GM19463 (cell line): ENCODE data around the gene FHIP1B.
A peak's percentile ranks its signal among the peaks of the same experiment; 100 is the strongest.
"Not testable (repeated sequence)": the region's sequence is repeated elsewhere in the genome, so short reads cannot be mapped to it uniquely, and the experiment has no call there.

Experiments used
- ATAC-seq: cut with Tn5 transposase; IDR thresholded peaks from one replicate; pipeline ENCODE4 v1.9.1; 2021; ENCODE audit warnings: mild to moderate bottlenecking, moderate library complexity; ENCODE audit not compliant: unreplicated experiment

FHIP1B gene

DNA sequence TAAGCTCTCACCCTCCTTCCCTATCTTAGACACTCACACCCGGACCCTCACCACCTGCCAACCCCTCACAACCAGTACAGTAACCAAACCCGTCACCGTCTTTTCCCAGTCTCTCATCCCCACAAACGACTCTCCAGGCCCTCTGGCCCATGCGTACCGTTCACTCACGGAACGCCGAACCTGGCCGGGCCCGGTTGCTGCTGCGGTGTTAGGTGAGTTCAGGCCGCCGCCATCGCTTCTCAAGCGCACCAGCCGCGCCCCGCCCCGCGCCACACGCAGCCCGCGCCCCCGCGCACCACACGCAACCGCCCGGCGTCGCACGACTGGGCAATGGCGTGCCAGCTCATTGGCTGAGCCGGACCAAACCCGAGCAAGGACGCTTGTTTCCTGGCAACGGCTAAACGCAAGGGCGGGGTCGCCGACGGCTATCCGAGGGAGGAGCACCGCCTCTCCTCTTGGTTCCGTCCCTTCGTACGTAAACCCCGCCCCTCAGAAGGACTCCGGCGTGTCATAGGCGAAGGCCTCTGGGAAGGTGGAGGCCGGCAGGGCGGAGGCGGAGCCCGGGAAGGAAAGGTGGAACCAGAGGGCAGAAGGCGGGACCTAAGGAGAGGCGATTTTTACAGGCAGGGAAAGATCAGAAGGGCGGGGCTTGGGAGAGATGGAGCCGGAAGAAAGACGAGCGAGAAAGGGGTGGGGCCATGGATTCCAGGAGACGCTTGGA lies at the start of gene FHIP1B:
Gene FHIP1B (minus strand): TSS at position 250 of the 721 bp plus-strand sequence. CDS start 10,120 bp downstream, outside the sequence.
- ATAC-seq: peak; percentile 89

DNA sequence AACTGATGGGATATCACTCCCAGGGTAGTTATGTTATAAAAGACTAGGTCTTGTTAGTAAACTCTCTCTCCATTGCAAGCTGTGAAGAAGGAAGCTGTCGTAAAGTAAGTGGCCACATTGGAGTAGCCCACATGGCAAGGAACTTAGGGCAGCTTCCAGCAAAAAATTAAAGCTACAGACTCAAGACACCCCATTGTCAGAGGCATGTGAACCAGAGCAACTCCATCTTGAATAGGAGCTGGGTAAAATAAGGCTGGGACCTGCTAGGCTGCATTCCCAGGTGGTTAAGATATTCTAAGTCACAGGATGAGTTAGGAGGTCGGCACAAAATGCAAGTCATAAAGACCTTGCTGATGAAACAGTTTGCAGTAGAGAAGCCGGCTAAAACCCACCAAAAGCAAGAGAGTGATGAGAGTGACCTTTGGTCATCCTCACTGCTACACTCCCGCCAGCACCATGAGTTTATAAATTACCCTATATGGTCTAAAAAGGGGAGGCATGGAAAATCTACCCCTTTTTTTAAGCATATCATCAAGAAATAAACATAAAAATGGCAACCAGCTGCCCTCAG lies 49.1 kb upstream of the FHIP1B start:
- ATAC-seq: no peak

DNA sequence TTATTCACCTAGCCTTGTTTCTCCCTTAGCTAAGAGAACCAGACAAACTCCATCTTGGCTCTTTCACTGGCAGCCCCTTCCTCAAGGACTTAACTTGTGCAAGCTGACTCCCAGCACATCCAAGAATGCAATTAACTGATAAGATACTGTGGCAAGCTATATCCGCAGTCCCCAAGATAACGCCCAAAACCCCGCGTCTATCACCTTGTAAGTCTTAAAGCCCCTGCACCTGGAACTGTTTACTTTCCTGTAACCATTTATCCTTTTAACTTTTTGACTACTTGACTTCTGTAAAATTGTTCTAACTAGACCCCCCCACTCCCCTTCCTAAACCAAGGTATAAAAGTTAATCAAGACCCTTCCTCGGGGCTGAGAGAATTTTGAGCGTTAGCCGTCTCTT lies 46.4 kb upstream of the FHIP1B start:
- ATAC-seq: not testable (repeated sequence)

DNA sequence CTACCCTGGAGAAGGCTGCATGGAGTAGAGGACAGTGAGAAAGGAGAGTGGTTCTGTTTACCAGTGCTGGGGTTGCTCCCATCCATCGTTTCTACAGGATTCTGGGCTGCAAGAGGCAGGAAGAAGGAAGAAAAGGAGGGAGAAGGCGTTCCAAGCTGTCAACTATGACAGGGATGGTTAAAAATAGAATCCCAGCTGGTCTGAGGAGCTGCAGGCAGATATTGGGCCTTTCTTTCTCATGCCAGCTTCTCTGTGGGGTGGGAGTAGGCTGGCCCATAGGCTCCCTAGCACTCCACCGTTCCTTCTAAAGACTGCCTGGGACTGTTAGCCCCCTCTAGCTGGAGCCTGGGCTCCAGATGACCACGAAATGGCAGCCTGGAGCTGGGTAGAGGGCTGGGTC lies 38.8 kb upstream of the FHIP1B start:
- no peak for ATAC-seq

DNA sequence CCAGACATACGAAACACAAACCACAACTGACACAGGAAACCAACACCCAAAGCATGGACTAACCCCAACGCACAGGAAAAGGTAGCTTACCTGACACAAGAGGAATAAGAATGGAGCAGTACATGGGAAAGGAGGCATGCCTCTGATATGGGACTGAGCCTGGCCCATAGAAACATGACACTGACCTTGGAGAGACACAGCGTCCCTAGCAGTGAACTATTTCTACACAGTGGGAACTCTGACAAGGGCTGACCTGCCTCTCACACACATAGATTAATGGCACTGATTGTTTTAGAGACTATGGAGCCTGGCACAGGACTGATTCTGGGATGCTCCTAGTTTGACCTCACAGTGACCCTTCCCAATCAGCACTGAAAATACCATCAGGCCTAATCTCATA lies 37.2 kb upstream of the FHIP1B start:
- ATAC-seq: no peak

DNA sequence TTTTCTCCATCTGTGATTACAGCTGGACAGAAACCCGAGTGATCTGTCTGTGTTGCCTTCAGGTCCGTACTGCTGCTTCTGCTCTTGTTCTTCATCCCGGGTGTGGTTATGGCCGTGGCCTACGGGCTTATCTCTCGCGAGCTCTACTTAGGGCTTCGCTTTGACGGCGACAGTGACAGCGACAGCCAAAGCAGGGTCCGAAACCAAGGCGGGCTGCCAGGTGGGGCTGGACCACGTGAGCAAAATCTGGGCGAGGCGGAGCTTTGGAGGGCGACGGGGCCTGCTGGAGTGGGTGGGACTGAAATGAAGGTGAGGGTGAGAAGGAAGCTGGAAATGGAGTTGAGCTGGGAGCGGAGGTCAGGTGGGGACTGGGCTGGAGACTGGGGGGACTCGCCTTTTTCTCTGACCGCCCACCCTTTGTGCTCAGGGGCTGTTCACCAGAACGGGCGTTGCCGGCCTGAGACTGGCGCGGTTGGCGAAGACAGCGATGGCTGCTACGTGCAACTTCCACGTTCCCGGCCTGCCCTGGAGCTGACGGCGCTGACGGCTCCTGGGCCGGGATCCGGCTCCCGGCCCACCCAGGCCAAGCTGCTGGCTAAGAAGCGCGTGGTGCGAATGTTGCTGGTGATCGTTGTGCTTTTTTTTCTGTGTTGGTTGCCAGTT lies 36.3 kb upstream of the FHIP1B start:
- ATAC-seq: no peak

DNA sequence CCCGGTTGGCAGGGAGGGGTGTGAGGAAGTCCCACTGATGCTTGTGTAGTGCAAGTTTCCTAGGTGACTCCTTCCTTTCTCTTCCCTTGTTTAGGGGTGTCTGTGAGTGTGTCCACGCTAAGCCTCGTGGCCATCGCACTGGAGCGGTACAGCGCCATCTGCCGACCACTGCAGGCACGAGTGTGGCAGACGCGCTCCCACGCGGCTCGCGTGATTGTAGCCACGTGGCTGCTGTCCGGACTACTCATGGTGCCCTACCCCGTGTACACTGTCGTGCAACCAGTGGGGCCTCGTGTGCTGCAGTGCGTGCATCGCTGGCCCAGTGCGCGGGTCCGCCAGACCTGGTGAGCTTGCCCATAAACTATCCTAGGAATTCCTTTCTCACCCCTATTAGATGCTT lies 35.6 kb upstream of the FHIP1B start:
- no peak for ATAC-seq

DNA sequence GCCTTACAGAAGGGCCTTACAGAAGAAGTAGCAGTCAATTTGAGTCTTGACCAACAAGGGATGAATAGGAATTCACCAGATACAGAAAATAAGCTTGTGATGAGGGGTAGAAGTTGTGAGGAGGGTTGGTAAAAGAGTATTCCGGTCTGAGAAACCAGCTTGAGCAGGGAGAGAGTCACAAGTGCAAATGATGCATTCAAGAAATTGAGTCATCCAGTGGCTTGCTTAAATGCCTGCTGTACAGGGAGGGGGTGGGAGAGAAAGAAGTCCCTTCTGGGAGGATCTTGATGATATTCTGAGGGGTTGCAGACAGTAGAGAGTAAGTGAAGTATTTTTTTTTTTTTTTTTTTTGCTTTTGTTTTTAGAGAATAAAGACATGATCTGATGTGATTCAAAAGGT lies 34.4 kb upstream of the FHIP1B start:
- ATAC-seq: no peak

DNA sequence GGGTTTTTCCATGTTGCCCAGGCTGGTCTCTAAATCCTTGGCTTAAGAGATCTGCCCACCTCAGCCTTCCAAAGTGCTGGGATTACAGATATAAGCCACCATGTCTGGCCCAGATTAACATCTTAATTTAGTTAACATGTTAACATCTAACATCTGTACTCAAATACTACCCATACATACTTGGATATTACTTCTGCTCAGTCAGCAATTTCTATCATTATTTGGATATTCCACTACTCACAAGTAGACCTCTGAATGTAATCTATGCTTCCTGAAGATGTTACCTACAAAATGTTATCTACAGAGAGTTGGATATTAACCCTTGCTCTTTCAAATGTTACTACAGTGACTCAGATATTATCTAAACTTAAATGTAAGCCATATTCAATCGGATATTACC lies 29.2 kb upstream of the FHIP1B start:
- no peak for ATAC-seq

DNA sequence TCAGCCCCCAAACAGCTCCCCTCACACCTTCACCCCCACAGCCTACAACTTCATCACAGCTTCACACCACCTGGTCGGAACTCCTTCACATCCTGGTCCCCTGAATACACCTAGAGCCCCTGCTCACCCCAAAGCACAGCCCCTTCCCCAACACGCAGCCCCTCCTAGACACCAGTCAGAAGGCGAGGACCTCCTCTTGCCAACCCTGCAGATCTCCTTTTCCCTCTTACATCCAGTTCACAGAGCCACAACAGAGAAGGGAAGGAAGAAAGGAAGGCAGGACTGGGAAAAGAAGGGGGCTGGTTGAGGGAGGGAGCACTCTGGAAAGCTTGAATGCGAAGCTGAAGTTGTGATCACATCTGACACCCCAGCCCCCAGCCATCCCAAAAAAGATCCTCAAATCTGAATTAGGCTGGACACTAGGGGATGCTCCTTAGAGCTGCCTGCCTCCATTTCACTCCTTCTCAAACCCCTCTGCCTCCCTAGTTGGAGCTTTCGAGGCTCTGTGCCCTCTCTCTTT lies 25.8 kb upstream of the FHIP1B start:
- ATAC-seq: no peak

DNA sequence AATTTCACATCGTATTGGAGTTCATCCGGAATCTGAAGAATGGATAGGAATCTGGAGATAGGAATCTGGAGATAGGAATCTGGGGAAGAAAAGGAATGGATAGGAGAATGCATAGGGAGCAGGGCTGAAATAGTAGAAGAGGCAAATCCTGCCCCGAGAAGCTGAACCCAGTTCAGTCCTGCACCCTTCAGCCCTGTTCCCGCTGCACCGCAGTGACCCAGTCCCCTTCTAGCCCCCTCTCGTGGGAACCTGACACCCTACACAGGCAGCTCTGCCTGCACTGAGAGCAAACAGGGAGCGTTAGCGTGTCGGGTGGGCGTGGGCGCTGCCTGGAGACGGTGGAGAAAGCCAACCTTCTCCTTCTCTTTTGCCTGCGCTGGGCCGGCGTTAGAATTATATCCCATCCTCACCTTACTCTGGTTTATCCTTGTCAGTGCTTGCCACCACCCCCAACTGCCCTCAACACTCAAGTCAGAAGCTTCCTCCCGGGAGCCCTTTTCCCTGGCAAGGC lies 24.2 kb upstream of the FHIP1B start:
- no peak for ATAC-seq

DNA sequence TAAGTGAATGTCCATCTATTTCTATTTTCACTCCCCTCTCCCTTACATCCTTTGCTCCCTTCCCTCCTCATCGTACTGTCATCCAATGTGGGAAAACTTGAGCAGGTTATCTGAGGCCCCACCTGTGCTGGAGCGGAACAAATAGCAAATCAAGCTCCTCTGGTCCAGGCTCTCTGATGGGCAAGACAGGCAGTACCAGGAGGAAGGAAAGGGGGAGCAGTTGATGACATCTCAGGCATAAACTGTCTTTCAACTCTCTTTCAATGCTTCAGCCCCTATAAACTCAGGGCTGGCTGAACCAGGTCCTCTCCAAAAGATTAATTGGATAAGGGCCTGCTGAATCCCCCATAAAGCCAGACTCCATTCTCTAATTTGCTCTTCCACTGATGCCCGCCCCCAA lies 23.7 kb upstream of the FHIP1B start:
- no peak for ATAC-seq

DNA sequence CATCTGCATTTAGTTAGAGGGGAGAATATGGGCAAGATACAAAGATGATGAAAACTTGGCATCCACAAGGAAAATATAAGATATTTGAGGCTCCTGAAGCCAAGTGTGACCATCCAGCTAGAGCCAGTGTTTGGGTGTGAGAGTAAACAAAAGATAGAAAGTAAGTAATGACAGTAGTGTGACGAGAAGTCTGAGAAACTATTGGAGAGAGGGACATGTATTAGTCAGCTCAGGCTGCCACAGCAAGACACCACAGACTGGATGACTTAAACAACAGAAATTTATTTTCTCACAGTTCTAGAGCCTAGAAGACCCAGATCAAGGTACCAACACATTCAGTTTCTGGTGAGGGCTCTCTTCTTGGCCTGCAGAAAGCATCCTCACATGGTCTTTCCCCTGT lies 18.8 kb upstream of the FHIP1B start:
- ATAC-seq: peak; percentile 80

DNA sequence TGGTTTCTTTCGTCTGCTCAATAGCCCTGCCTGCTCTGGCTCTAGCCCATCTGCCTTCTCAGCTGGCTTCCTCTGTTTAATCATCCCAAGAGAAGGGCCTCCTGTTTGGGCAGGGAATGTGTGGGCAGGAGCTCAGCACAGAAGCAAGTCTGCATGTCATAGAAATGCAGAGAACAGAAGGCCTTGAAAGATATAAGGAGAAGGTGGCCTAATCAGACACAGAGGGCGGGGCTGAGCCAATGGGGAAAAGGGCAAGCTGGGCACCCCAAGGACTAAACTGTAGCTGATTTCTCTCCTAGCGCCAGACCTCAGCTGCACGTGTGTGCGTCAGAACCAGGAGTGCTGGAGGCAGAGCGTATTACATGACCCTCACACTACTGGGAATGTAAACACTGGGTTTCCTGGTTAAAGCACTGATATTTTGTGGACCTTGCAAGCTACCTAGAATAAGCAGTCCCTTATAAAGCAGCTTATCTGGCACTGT lies 17.6 kb upstream of the FHIP1B start:
- no peak for ATAC-seq

DNA sequence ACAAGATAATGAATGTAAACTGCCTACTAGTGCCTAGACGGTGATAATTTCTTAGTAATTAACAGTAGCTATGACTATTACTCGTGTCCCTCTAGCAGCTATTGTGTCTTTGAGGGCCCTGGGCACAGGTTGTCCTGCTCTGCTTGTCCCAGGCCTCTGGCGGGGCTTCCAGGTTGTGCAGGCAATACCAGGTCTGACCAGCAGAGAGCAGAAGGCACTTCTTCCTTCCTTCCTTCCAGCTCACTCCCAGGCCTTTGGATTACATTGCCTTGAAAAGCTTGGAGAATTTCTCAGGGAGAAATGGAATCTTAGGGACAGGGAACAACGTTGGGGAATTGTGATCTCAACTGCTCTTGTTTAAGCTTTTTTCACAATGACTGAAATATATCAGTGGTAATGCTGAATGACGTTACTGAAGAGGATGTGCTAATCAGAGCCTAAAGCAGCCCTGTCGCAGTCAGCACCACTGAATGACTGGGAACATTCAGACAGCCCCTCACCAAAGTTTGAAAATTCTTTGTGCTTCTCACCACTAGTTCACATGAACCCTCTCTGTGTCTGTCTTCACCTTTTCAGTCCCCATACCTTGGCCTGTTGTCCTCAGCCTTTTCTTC lies 16.8 kb upstream of the FHIP1B start:
- peak; percentile 51 for ATAC-seq

DNA sequence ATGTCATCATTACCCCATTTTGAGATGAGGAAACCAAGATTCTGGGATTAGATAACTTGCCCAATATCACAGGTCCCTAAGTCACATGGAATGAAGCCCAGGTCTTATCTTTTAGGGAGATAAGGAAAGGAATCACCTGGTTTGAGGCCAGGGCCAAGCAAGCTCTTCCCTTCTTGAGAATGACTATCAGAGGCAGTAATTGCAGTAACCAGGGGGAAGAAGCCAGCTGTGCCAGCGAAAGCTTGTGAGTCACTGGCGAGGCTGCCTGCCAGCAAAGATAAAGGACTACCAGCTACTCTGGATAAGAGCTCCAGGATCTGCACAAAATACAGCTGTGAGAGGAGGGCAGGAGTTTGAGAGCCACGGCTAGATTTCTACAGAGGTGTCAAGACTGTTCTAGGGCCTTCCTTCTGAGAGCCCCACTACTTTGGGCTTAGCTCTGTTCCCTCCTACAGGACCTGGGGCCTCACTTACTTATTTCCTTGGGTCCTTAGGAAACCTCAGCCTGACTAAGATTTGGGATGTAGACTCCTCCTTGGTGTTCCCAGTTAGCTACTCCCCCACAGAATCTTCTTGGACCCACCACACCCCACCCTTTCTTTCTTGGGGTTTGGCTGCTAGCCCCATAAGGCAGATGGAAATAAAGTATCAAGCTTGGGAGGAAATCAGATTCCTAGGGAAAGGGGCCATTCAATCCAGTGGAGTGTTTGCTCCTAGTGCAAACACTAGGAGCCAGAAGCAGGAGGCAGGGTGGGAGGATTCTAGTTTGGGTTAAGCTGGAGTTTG lies 15.5 kb upstream of the FHIP1B start:
- no peak for ATAC-seq

DNA sequence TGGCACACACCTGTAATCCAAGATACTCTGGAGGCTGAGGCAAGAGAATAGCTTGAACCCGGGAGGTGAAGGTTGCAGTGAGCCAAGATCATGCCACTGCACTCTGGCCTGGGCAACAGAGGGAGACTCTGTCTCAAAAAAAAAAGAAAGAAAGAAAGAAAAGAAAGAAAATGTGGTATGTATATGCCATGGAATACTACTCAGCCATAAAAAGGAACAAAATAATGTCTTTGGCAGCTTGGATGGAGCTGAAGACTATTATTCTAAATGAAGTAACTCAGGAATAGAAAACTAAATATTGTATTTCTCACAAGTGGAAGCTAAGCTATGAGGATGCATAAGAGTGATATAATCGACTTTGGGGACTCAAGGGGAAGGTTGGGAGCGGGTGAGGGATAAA lies 14.5 kb upstream of the FHIP1B start:
- not testable (repeated sequence) for ATAC-seq

DNA sequence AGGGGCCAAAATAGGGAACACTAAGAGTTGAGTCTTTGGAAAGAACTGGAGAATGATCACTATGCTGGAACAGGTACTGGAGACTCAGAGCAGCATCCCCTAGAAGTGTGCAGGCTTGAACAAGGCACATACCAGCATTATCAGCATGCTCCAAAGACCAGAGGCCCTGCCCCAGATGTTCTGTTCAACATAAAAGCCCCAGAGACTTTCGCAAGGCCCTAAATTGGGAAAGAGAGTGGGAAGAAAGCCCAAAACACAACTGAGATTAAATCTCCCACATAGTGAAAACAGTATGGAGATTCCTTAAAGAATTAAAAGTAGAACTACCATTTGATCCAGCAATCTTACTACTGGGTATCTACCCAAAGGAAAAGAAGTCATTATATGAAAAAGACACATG lies 13.8 kb upstream of the FHIP1B start:
- ATAC-seq: no peak

DNA sequence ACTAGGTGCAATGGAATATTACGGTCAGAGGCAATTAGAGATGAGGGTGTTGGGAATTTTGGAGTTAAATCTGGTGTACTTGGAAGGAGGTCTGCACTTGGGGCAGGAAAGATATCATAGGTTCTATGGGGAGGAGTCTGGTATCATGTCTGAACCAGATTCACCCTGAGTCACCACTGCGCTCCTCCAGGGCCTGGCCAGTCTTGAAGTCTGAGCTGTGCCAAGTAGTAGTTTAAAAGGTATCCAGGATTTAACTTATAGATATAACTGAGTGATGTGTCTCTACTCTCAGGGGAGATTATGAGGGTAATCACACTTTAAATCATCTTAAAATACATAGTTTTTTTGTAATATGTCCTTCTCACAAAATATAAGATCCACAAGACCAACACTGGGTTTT lies 11.1 kb upstream of the FHIP1B start:
- ATAC-seq: no peak

DNA sequence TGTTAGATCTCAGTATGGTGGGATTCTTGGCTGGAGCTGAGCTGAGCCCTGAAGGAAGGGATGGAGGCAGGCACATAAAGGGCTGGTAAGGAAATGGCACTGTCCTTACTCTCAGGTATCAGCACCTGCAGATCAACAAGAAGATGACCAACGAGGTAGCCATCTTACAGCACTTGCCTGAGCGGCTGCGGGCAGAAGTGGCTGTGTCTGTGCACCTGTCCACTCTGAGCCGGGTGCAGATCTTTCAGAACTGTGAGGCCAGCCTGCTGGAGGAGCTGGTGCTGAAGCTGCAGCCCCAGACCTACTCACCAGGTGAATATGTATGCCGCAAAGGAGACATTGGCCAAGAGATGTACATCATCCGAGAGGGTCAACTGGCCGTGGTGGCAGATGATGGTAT lies 6.9 kb upstream of the FHIP1B start:
- ATAC-seq: no peak

DNA sequence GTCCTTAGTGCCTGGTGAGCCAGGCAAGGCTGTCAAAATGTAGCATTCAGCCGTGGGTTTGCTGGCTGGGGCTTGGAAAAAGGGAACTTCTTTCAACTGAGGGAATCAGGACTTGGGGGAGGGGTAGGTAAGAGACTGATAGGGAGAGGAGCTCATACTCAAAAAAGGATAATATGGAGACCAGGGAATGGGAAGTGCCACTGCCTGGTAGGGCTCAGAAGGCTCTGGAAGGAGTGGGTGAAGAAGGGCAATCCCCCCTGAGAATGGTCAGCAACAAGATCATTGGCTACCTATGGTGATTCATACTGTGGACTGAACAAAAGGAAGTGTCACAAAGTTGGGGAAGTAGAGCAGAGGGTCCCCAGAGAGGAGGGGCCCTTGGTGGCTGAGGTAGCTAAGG lies 6.3 kb upstream of the FHIP1B start:
- ATAC-seq: no peak
